ENCODE measurements around the gene SMLR1. TPM values are rescaled to one million over a fixed set of nuclear protein-coding genes. Genes with fewer than 3 reads are reported as not detected.

The SMLR1 gene
- polyA plus RNA-seq, 2 donors = not detected

GRCh38 chr6:130836055-130836640, 8.9 kb downstream of the SMLR1 start:
- no peak overlapping the region for H3K27ac ChIP-seq (ENCODE audit: low read depth in 2 of 2, low read length in 1 of 2)
- H3K4me3 ChIP-seq (ENCODE audit: low read depth in 1 of 2, low read length in 2 of 2) = no peak overlapping the region
- peaks cover 0 to 3% of the 10 kb centered on the region in 2 donors for H3K36me3 ChIP-seq (ENCODE audit: control insufficient read depth in 2 of 2, insufficient read depth in 2 of 2, low read length in 1 of 2)
- H3K4me1 ChIP-seq (ENCODE audit: control insufficient read depth in 2 of 2, insufficient read depth in 2 of 2, low read length in 1 of 2) = no peaks in the 10 kb centered on the region
- H3K9me3 ChIP-seq (ENCODE audit: control insufficient read depth in 2 of 2, insufficient read depth in 1 of 2, low read depth in 1 of 2, low read length in 1 of 2) = no peaks in the 10 kb centered on the region
- 73 to 76% methylated on average over 3 of the region's 3 CpGs for WGBS, 2 donors
- no peaks in the 10 kb centered on the region for H3K27me3 ChIP-seq (ENCODE audit: control insufficient read depth in 1 of 2, insufficient read depth in 2 of 2, low read length in 2 of 2)

GRCh38 chr6:130837067-130837466, 9.9 kb downstream of the SMLR1 start:
- Histone ChIP-seq H3K4me3 (ENCODE audit: low read depth in 1 of 2, low read length in 2 of 2) (no peak overlapping the region), H3K36me3 (ENCODE audit: control insufficient read depth in 2 of 2, insufficient read depth in 2 of 2, low read length in 1 of 2) (peaks cover 0 to 3% of the 10 kb centered on the region in 2 donors), H3K27me3 (ENCODE audit: control insufficient read depth in 1 of 2, insufficient read depth in 2 of 2, low read length in 2 of 2) (no peaks in the 10 kb centered on the region), H3K27ac (ENCODE audit: low read depth in 2 of 2, low read length in 1 of 2) (no peak overlapping the region), H3K9me3 (ENCODE audit: control insufficient read depth in 2 of 2, insufficient read depth in 1 of 2, low read depth in 1 of 2, low read length in 1 of 2) (no peaks in the 10 kb centered on the region), H3K4me1 (ENCODE audit: control insufficient read depth in 2 of 2, insufficient read depth in 2 of 2, low read length in 1 of 2) (no peaks in the 10 kb centered on the region)

- no peak overlapping the region for H3K27ac ChIP-seq (ENCODE audit: low read depth in 2 of 2, low read length in 1 of 2)
- H3K36me3 ChIP-seq (ENCODE audit: control insufficient read depth in 2 of 2, insufficient read depth in 2 of 2, low read length in 1 of 2) = peaks cover 0 to 3% of the 10 kb centered on the region in 2 donors
- no peaks in the 10 kb centered on the region for H3K4me1 ChIP-seq (ENCODE audit: control insufficient read depth in 2 of 2, insufficient read depth in 2 of 2, low read length in 1 of 2)
- 91 to 95% methylated on average over 6 of the region's 6 CpGs for WGBS, 2 donors
- no peaks in the 10 kb centered on the region for H3K9me3 ChIP-seq (ENCODE audit: control insufficient read depth in 2 of 2, insufficient read depth in 1 of 2, low read depth in 1 of 2, low read length in 1 of 2)
- no peak overlapping the region for H3K4me3 ChIP-seq (ENCODE audit: low read depth in 1 of 2, low read length in 2 of 2)
- H3K27me3 ChIP-seq (ENCODE audit: control insufficient read depth in 1 of 2, insufficient read depth in 2 of 2, low read length in 2 of 2) = no peaks in the 10 kb centered on the region
Observed at GRCh38 chr6:130838250-130838860, 11.1 kb downstream of the SMLR1 start.

GRCh38 chr6:130838951-130839350, 11.7 kb downstream of the SMLR1 start:
- Histone ChIP-seq H3K27ac (ENCODE audit: low read depth in 2 of 2, low read length in 1 of 2) (no peak overlapping the region), H3K9me3 (ENCODE audit: control insufficient read depth in 2 of 2, insufficient read depth in 1 of 2, low read depth in 1 of 2, low read length in 1 of 2) (no peaks in the 10 kb centered on the region), H3K27me3 (ENCODE audit: control insufficient read depth in 1 of 2, insufficient read depth in 2 of 2, low read length in 2 of 2) (no peaks in the 10 kb centered on the region), H3K4me1 (ENCODE audit: control insufficient read depth in 2 of 2, insufficient read depth in 2 of 2, low read length in 1 of 2) (no peaks in the 10 kb centered on the region), H3K36me3 (ENCODE audit: control insufficient read depth in 2 of 2, insufficient read depth in 2 of 2, low read length in 1 of 2) (peaks cover 0 to 3% of the 10 kb centered on the region in 2 donors), H3K4me3 (ENCODE audit: low read depth in 1 of 2, low read length in 2 of 2) (no peak overlapping the region)
- 60 to 72% methylated on average over 5 of the region's 5 CpGs for WGBS, 2 donors

- 74 to 96% methylated on average over 2 of the region's 2 CpGs for WGBS, 2 donors
- no peak overlapping the region for H3K27ac ChIP-seq (ENCODE audit: low read depth in 2 of 2, low read length in 1 of 2)
- H3K4me3 ChIP-seq (ENCODE audit: low read depth in 1 of 2, low read length in 2 of 2) = no peak overlapping the region
- no peaks in the 10 kb centered on the region for H3K4me1 ChIP-seq (ENCODE audit: control insufficient read depth in 2 of 2, insufficient read depth in 2 of 2, low read length in 1 of 2)
- no peaks in the 10 kb centered on the region for H3K9me3 ChIP-seq (ENCODE audit: control insufficient read depth in 2 of 2, insufficient read depth in 1 of 2, low read depth in 1 of 2, low read length in 1 of 2)
- no peaks in the 10 kb centered on the region for H3K27me3 ChIP-seq (ENCODE audit: control insufficient read depth in 1 of 2, insufficient read depth in 2 of 2, low read length in 2 of 2)
- peaks cover 0 to 3% of the 10 kb centered on the region in 2 donors for H3K36me3 ChIP-seq (ENCODE audit: control insufficient read depth in 2 of 2, insufficient read depth in 2 of 2, low read length in 1 of 2)
Observed at GRCh38 chr6:130839379-130839778, 12.2 kb downstream of the SMLR1 start.

GRCh38 chr6:130840050-130840449, 12.8 kb downstream of the SMLR1 start:
- Histone ChIP-seq H3K36me3 (ENCODE audit: control insufficient read depth in 2 of 2, insufficient read depth in 2 of 2, low read length in 1 of 2) (peaks cover 0 to 3% of the 10 kb centered on the region in 2 donors), H3K4me3 (ENCODE audit: low read depth in 1 of 2, low read length in 2 of 2) (no peak overlapping the region), H3K9me3 (ENCODE audit: control insufficient read depth in 2 of 2, insufficient read depth in 1 of 2, low read depth in 1 of 2, low read length in 1 of 2) (no peaks in the 10 kb centered on the region), H3K4me1 (ENCODE audit: control insufficient read depth in 2 of 2, insufficient read depth in 2 of 2, low read length in 1 of 2) (no peaks in the 10 kb centered on the region), H3K27me3 (ENCODE audit: control insufficient read depth in 1 of 2, insufficient read depth in 2 of 2, low read length in 2 of 2) (no peaks in the 10 kb centered on the region), H3K27ac (ENCODE audit: low read depth in 2 of 2, low read length in 1 of 2) (no peak overlapping the region)
- 88 to 94% methylated on average over 2 of the region's 2 CpGs for WGBS, 2 donors

- no peaks in the 10 kb centered on the region for H3K9me3 ChIP-seq (ENCODE audit: control insufficient read depth in 2 of 2, insufficient read depth in 1 of 2, low read depth in 1 of 2, low read length in 1 of 2)
- H3K4me1 ChIP-seq (ENCODE audit: control insufficient read depth in 2 of 2, insufficient read depth in 2 of 2, low read length in 1 of 2) = no peaks in the 10 kb centered on the region
- H3K4me3 ChIP-seq (ENCODE audit: low read depth in 1 of 2, low read length in 2 of 2) = no peak overlapping the region
- WGBS, 2 donors = 61 to 72% methylated on average over 4 of the region's 4 CpGs
- peaks cover 0 to 1% of the 10 kb centered on the region in 2 donors for H3K36me3 ChIP-seq (ENCODE audit: control insufficient read depth in 2 of 2, insufficient read depth in 2 of 2, low read length in 1 of 2)
- no peak overlapping the region for H3K27ac ChIP-seq (ENCODE audit: low read depth in 2 of 2, low read length in 1 of 2)
- H3K27me3 ChIP-seq (ENCODE audit: control insufficient read depth in 1 of 2, insufficient read depth in 2 of 2, low read length in 2 of 2) = no peaks in the 10 kb centered on the region
Observed at GRCh38 chr6:130841128-130841728, 14.0 kb downstream of the SMLR1 start.

- Histone ChIP-seq H3K9me3 (ENCODE audit: control insufficient read depth in 2 of 2, insufficient read depth in 1 of 2, low read depth in 1 of 2, low read length in 1 of 2) (no peaks in the 10 kb centered on the region), H3K4me3 (ENCODE audit: low read depth in 1 of 2, low read length in 2 of 2) (no peak overlapping the region), H3K27me3 (ENCODE audit: control insufficient read depth in 1 of 2, insufficient read depth in 2 of 2, low read length in 2 of 2) (no peaks in the 10 kb centered on the region), H3K4me1 (ENCODE audit: control insufficient read depth in 2 of 2, insufficient read depth in 2 of 2, low read length in 1 of 2) (no peaks in the 10 kb centered on the region), H3K27ac (ENCODE audit: low read depth in 2 of 2, low read length in 1 of 2) (no peak overlapping the region), H3K36me3 (ENCODE audit: control insufficient read depth in 2 of 2, insufficient read depth in 2 of 2, low read length in 1 of 2) (no peaks in the 10 kb centered on the region)
- WGBS, 2 donors = 60 to 69% methylated on average over 3 of the region's 3 CpGs
Observed at GRCh38 chr6:130843575-130844320, 16.5 kb downstream of the SMLR1 start.

GRCh38 chr6:130846501-130846900, 19.3 kb downstream of the SMLR1 start:
- Histone ChIP-seq H3K27ac (ENCODE audit: low read depth in 2 of 2, low read length in 1 of 2) (no peak overlapping the region), H3K36me3 (ENCODE audit: control insufficient read depth in 2 of 2, insufficient read depth in 2 of 2, low read length in 1 of 2) (no peaks in the 10 kb centered on the region), H3K27me3 (ENCODE audit: control insufficient read depth in 1 of 2, insufficient read depth in 2 of 2, low read length in 2 of 2) (no peaks in the 10 kb centered on the region), H3K9me3 (ENCODE audit: control insufficient read depth in 2 of 2, insufficient read depth in 1 of 2, low read depth in 1 of 2, low read length in 1 of 2) (no peaks in the 10 kb centered on the region), H3K4me1 (ENCODE audit: control insufficient read depth in 2 of 2, insufficient read depth in 2 of 2, low read length in 1 of 2) (no peaks in the 10 kb centered on the region), H3K4me3 (ENCODE audit: low read depth in 1 of 2, low read length in 2 of 2) (no peak overlapping the region)
- WGBS, 2 donors = 84 to 85% methylated on average over 1 of the region's 1 CpG

Data from esophagus (tissue), 2 donors.